Measurements from ENCODE around the gene CERS6. TPM values are rescaled to one million over a fixed set of nuclear protein-coding genes. Genes with fewer than 3 reads are reported as not detected.

CERS6 gene
- total and polyA plus RNA-seq, 2 donors from 2014 or later: 9.4 to 18.8 TPM

GRCh38 chr2:168649562-168649961 lies 193.5 kb downstream of the CERS6 start:
- Histone ChIP-seq H3K27me3 (ENCODE audit: control insufficient read depth, insufficient read depth, low read length) (no peaks in the 10 kb centered on the region), H3K36me3 (ENCODE audit: control insufficient read depth in 2 of 3, insufficient read depth in 3 of 3, low read length in 3 of 3) (no peaks in the 10 kb centered on the region), H3K27ac (ENCODE audit: low read depth in 2 of 2, low read length in 2 of 2) (no peak overlapping the region), H3K9ac (ENCODE audit: low read length in 3 of 3) (no peak overlapping the region), H3K9me3 (ENCODE audit: control insufficient read depth in 2 of 3, insufficient read depth in 1 of 3, low read length in 3 of 3) (no peaks in the 10 kb centered on the region), H3K4me1 (ENCODE audit: control insufficient read depth in 2 of 3, insufficient read depth in 2 of 3, low read depth in 1 of 3, low read length in 3 of 3) (peaks cover 0 to 4% (median 3%) of the 10 kb centered on the region in 3 donors), H3K4me3 (ENCODE audit: low read length in 3 of 3) (no peak overlapping the region)
- intact Hi-C loops (cut with DNase I): no loop called here
- TF ChIP-seq CTCF (IDR thresholded peaks at IDR 0.05; ENCODE audit: borderline replicate concordance, extremely low read depth, insufficient read depth): no peak
- DNase-seq (no peak), FAIRE-seq (no peak)

- TF ChIP-seq CTCF (IDR thresholded peaks at IDR 0.05; ENCODE audit: borderline replicate concordance, extremely low read depth, insufficient read depth): no peak
- peaks cover 0 to 4% (median 3%) of the 10 kb centered on the region in 3 donors for H3K4me1 ChIP-seq (ENCODE audit: control insufficient read depth in 2 of 3, insufficient read depth in 2 of 3, low read depth in 1 of 3, low read length in 3 of 3)
- H3K27ac ChIP-seq (ENCODE audit: low read depth in 2 of 2, low read length in 2 of 2): no peak overlapping the region
- H3K36me3 ChIP-seq (ENCODE audit: control insufficient read depth in 2 of 3, insufficient read depth in 3 of 3, low read length in 3 of 3): no peaks in the 10 kb centered on the region
- H3K27me3 ChIP-seq (ENCODE audit: control insufficient read depth, insufficient read depth, low read length): no peaks in the 10 kb centered on the region
- no peak for DNase-seq
- H3K4me3 ChIP-seq (ENCODE audit: low read length in 3 of 3): no peak overlapping the region
- intact Hi-C loops (cut with DNase I): no loop called here
- FAIRE-seq: no peak
- H3K9me3 ChIP-seq (ENCODE audit: control insufficient read depth in 2 of 3, insufficient read depth in 1 of 3, low read length in 3 of 3): no peaks in the 10 kb centered on the region
- no peak overlapping the region for H3K9ac ChIP-seq (ENCODE audit: low read length in 3 of 3)
Observed at GRCh38 chr2:168650139-168650538, 194.1 kb downstream of the CERS6 start.

GRCh38 chr2:168650781-168651180 lies 194.7 kb downstream of the CERS6 start:
- Histone ChIP-seq H3K4me1 (ENCODE audit: control insufficient read depth in 2 of 3, insufficient read depth in 2 of 3, low read depth in 1 of 3, low read length in 3 of 3) (peaks cover 0 to 4% (median 3%) of the 10 kb centered on the region in 3 donors), H3K4me3 (ENCODE audit: low read length in 3 of 3) (no peak overlapping the region), H3K9ac (ENCODE audit: low read length in 3 of 3) (no peak overlapping the region), H3K27me3 (ENCODE audit: control insufficient read depth, insufficient read depth, low read length) (no peaks in the 10 kb centered on the region), H3K36me3 (ENCODE audit: control insufficient read depth in 2 of 3, insufficient read depth in 3 of 3, low read length in 3 of 3) (no peaks in the 10 kb centered on the region), H3K9me3 (ENCODE audit: control insufficient read depth in 2 of 3, insufficient read depth in 1 of 3, low read length in 3 of 3) (no peaks in the 10 kb centered on the region), H3K27ac (ENCODE audit: low read depth in 2 of 2, low read length in 2 of 2) (no peak overlapping the region)
- TF ChIP-seq CTCF (IDR thresholded peaks at IDR 0.05; ENCODE audit: borderline replicate concordance, extremely low read depth, insufficient read depth): no peak
- intact Hi-C loops (cut with DNase I): no loop called here
- FAIRE-seq: no peak
- no peak for DNase-seq

All from kidney (tissue), 14 donors.